ENCODE results near the gene SMC5.

DNA sequence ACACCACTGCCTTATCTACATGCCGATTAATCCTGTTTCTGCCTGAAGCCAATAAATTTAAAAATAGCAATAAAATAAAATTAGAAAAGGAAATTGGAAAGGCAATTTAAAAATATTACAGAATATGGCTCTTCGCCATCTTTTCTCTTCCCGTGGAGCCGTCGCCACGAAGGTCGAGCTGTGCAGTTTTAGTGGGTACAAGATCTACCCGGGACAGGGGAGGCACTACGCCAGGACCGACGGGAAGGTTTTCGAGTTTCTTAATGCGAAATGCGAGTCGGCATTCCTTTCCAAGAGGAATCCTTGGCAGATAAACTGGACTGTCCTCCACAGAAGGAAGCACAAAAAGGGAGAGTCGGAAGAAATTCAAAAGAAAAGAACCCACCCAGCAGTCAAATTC is 41.7 kb upstream of the SMC5 start:
- TF ChIP-seq, protein P1, sequence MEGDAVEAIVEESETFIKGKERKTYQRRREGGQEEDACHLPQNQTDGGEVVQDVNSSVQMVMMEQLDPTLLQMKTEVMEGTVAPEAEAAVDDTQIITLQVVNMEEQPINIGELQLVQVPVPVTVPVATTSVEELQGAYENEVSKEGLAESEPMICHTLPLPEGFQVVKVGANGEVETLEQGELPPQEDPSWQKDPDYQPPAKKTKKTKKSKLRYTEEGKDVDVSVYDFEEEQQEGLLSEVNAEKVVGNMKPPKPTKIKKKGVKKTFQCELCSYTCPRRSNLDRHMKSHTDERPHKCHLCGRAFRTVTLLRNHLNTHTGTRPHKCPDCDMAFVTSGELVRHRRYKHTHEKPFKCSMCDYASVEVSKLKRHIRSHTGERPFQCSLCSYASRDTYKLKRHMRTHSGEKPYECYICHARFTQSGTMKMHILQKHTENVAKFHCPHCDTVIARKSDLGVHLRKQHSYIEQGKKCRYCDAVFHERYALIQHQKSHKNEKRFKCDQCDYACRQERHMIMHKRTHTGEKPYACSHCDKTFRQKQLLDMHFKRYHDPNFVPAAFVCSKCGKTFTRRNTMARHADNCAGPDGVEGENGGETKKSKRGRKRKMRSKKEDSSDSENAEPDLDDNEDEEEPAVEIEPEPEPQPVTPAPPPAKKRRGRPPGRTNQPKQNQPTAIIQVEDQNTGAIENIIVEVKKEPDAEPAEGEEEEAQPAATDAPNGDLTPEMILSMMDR (conservative IDR thresholded peaks at IDR 0.05): no peak
- no peak for TF ChIP-seq ZFX (IDR thresholded peaks at IDR 0.05)

Data from C4-2B (cell line).